Esophagus squamous epithelium (tissue), 4 donors: Measurements from ENCODE around the gene ABHD8.

Source experiments
- CTCF ChIP-seq, 6 experiments: fragments of 450-650 bp in 4 of 6; fragments of 200-600 bp in 2 of 6; sonication (generic) in 2 of 6; IDR thresholded peaks; one replicate each; pipeline ENCODE4 v1.5.1; 2016 to 2019; ENCODE audit warnings: antibody characterized with exemption in 6 of 6, mild to moderate bottlenecking in 4 of 6, moderate library complexity in 4 of 6
- POLR2A ChIP-seq, 4 donors: fragments of 450-650 bp; IDR thresholded peaks; one replicate each; pipeline ENCODE4 v1.6.1; 2017; ENCODE audit warnings: antibody characterized with exemption in 4 of 4, mild to moderate bottlenecking in 4 of 4, moderate library complexity in 3 of 4

- TF ChIP-seq POLR2A (IDR thresholded peaks at IDR 0.05) (no peak), CTCF (IDR thresholded peaks at IDR 0.05) (no peak)
These were observed 29.1 kb upstream of the ABHD8 start for GRCh38 chr19:17332360-17332676.
